Activated naive CD8-positive, alpha-beta T cell treated with anti-CD3 and anti-CD28 coated beads, Interleukin-2, amount 50 U/mL, for 16 hours (primary cell): ENCODE data around the gene OPA3.

ENCODE experiments used
- DNase-seq: peaks from one replicate; pipeline ENCODE4 v3.0.0-alpha.2; 2020; ENCODE audit warnings: low read depth, low spot score

Gene OPA3

DNA sequence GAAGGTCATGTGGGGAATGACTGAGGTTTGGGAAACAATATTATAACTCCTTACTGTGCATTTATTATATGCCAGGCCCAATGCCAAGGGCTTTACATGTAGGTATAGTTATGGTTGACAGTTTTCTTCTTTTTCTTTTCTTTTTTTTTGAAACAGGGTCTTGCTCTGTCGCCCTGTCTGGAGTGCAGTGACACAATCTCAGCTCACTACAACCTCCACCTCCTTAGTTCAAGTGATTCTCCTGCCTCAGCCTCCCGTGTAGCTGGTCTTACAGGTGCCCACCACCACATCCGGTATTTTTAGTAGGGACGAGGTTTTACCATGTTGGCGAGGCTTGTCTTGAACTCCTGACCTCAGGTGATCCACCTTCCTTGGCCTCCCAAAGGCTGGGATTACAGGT lies 101.6 kb downstream of the OPA3 start:
- no peak for DNase-seq

DNA sequence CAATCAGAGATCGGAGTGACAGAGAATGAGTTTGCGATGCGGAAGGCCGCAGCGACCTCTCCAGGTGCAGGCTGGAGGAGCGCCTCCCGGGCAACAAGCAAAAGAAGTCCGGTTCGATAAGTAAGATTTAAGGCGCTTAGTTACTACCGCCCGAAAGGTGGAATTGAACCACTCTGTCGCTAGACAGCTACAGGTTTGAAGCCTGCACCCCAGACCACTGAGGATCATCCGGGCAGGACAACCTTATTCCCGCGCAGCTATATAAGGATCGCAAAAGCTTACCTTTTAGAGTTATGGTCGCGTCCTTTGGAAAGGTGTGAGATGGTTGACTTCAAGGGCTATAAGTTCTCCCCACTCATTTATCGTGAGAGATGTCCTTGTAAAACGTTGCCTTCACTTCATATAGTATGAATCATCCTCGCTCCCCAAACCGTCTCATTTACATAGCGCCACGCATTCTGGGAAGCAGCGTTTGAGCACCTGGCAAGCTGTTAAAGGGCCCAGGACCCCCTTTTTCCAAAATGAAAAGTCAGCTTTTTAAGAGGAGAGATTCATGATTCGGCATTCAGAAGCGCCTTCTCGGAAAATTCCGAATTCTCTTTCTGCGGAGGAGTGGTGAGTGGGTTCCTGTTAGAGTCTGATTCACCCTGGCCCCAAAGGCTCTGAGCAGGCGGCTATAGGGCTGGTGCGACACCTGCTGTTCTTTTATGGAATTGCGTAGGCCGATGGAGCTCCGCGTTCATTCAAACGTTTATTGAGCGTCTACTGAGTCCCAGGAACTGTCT lies 106.0 kb downstream of the OPA3 start:
- DNase-seq: peak; percentile 76

DNA sequence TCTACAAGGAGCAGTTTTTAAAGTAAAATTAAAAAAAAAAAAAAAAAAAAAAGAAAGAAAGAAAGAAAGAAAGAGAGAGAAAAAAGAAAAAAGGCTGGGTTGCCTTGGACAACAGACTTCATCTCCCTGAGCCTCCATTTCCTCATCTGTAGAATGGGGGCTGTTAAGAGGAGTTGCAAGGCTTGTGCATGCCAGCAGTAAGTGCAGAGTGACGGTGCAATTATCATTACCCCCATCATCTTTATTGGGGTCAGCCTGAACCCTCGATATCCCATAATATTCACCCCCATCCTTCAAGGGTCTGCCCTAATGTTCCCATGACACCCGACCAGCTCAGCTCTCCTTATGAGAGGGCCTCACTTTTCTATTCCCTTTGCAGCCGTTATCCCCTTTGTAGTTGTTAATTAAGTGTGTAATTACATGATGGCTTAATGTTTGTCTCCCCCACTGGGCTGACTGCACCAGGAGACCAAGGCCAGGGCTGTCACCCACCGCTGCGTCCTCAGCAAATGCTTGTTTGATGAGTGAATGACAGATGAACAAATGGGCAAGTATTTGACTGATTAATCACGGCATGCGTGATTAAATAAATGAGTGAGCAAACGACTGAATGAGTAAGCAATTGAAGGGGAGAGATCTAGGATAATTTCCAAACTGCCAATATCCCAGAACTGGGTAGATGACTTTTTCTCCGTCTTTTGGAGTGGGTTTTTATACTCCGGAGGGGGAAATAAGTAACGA lies 106.7 kb downstream of the OPA3 start:
- DNase-seq: no peak
